Natural killer cell (primary cell): ENCODE measurements around the gene VWF. TPM values are rescaled to one million over a fixed set of nuclear protein-coding genes. Genes with fewer than 3 reads are reported as not detected.

Source experiments
- ATAC-seq, 3 donors: fragments of 150-1000 bp in 2 of 3; fragments of 200-7000 bp in 1 of 3; cut with Tn5 transposase; 1 replicate in 1 of 3; 2 replicates in 2 of 3; pipeline ENCODE4 v1.10.0; 2021; ENCODE audit warnings: mild to moderate bottlenecking in 2 of 3, moderate library complexity in 2 of 3
- DNase-seq, 2 donors: peaks; one replicate each; pipeline versions ENCODE4 v3.0.0 to v3.0.0-alpha.2; 2013 to 2021; ENCODE audit warnings: mixed read lengths in 1 of 2
- H3K27ac ChIP-seq: one replicate; pipeline ENCODE4 v1.5.1; 2013; ENCODE audit warnings: mild to moderate bottlenecking, low read length
- H3K27me3 ChIP-seq: one replicate; pipeline ENCODE4 v1.6.1; 2013; ENCODE audit warnings: low read length; ENCODE audit not compliant: control insufficient read depth, insufficient read depth
- H3K36me3 ChIP-seq: one replicate; pipeline ENCODE4 v1.6.1; 2013; ENCODE audit warnings: low read length; ENCODE audit not compliant: control insufficient read depth, insufficient read depth
- H3K4me1 ChIP-seq: one replicate; pipeline ENCODE4 v1.6.1; 2013; ENCODE audit warnings: low read length; ENCODE audit not compliant: control insufficient read depth, insufficient read depth
- H3K4me3 ChIP-seq: one replicate; pipeline ENCODE4 v1.5.1; 2013; ENCODE audit warnings: low read length
- H3K9me3 ChIP-seq: one replicate; pipeline ENCODE4 v1.6.1; 2013; ENCODE audit warnings: low read length; ENCODE audit not compliant: control insufficient read depth, insufficient read depth
- H3K27ac Mint-ChIP-seq, 2 donors: one replicate each; pipeline ENCODE4 v1.8.0; 2022; ENCODE audit warnings: mild to moderate bottlenecking in 2 of 2, mixed read lengths in 2 of 2, moderate library complexity in 1 of 2
- H3K27me3 Mint-ChIP-seq, 2 donors: one replicate each; pipeline ENCODE4 v1.8.0; 2022; ENCODE audit warnings: low read depth in 2 of 2, mixed read lengths in 2 of 2
- H3K36me3 Mint-ChIP-seq: one replicate; pipeline ENCODE4 v1.8.0; 2022; ENCODE audit warnings: mixed read lengths
- H3K4me1 Mint-ChIP-seq, 2 donors: one replicate each; pipeline ENCODE4 v1.8.0; 2022; ENCODE audit warnings: mixed read lengths in 2 of 2
- H3K4me3 Mint-ChIP-seq: one replicate; pipeline ENCODE4 v1.8.0; 2022; ENCODE audit warnings: mild to moderate bottlenecking, moderate library complexity, mixed read lengths
- H3K9me3 Mint-ChIP-seq, 2 donors: one replicate each; pipeline ENCODE4 v1.8.0; 2022; ENCODE audit warnings: mixed read lengths in 2 of 2
- CTCF ChIP-seq: fragments of 200-600 bp; IDR thresholded peaks from one replicate; pipeline ENCODE4 v1.8.0; 2022; ENCODE audit warnings: antibody characterized with exemption
- WGBS: methylation state at CpG from one replicate; pipeline ENCODE4 v1.1.7; 2013; ENCODE audit warnings: missing lambda C conversion rate; ENCODE audit not compliant: insufficient coverage; 5-methylcytosine and 5-hydroxymethylcytosine counted together
- intact Hi-C: fragments of 100-400 bp; cut with micrococcal nuclease; formaldehyde crosslinking; loops from one replicate; pipeline ENCODE4 v1.14.2; 2022
- total RNA-seq, 4 donors: library from RNA; stranded (reverse); fragments of 120-200 nt in 1 of 4; gene quantifications; one replicate each; pipeline versions ENCODE4 v1.2.3 to v1.2.4, GENCODE V29; 2013 to 2022

The VWF gene
- total RNA-seq, 3 donors from 2014 or later (not counting 1 experiment from before 2014, with no cell fraction given): 0.14 to 0.95 (median 0.71) TPM

GRCh38 chr12:6084969-6085450 is 39.5 kb downstream of the VWF start:
- DNase-seq: no peak
- H3K27ac Mint-ChIP-seq: no peak overlapping the region
- Histone ChIP-seq H3K9me3 (no peaks in the 10 kb centered on the region), H3K4me1 (no peaks in the 10 kb centered on the region), H3K36me3 (no peaks in the 10 kb centered on the region), H3K4me3 (no peak overlapping the region), H3K27me3 (no peaks in the 10 kb centered on the region), H3K27ac (no peak overlapping the region)
- WGBS: 84% methylated on average over 6 of the region's 6 CpGs
- H3K27me3 Mint-ChIP-seq: peaks cover 7 to 9% of the 10 kb centered on the region in 2 donors
- no peaks in the 10 kb centered on the region for H3K9me3 Mint-ChIP-seq
- intact Hi-C loops: no loop called here
- H3K4me3 Mint-ChIP-seq: no peak overlapping the region
- no peaks in the 10 kb centered on the region for H3K4me1 Mint-ChIP-seq
- no peak for ATAC-seq
- H3K36me3 Mint-ChIP-seq: no peaks in the 10 kb centered on the region
- TF ChIP-seq CTCF: no peak

GRCh38 chr12:6084261-6084968 is 40.1 kb downstream of the VWF start:
- Histone ChIP-seq H3K4me3 (no peak overlapping the region), H3K27me3 (no peaks in the 10 kb centered on the region), H3K4me1 (no peaks in the 10 kb centered on the region), H3K27ac (no peak overlapping the region), H3K36me3 (no peaks in the 10 kb centered on the region), H3K9me3 (no peaks in the 10 kb centered on the region)
- TF ChIP-seq CTCF: no peak
- no peaks in the 10 kb centered on the region for H3K4me1 Mint-ChIP-seq
- H3K27ac Mint-ChIP-seq: no peak overlapping the region
- no peaks in the 10 kb centered on the region for H3K36me3 Mint-ChIP-seq
- 72% methylated on average over 7 of the region's 7 CpGs for WGBS
- peaks cover 7 to 9% of the 10 kb centered on the region in 2 donors for H3K27me3 Mint-ChIP-seq
- no peak for ATAC-seq
- intact Hi-C loops: no loop called here
- DNase-seq: no peak
- H3K4me3 Mint-ChIP-seq: no peak overlapping the region
- H3K9me3 Mint-ChIP-seq: no peaks in the 10 kb centered on the region

- intact Hi-C loops: no loop called here
- Mint-ChIP-seq H3K9me3 (no peaks in the 10 kb centered on the region), H3K27ac (no peak overlapping the region), H3K36me3 (no peaks in the 10 kb centered on the region), H3K27me3 (peaks cover 7 to 9% of the 10 kb centered on the region in 2 donors), H3K4me1 (no peaks in the 10 kb centered on the region), H3K4me3 (no peak overlapping the region)
- H3K36me3 ChIP-seq: no peaks in the 10 kb centered on the region
- ATAC-seq: no peak
- no peak for TF ChIP-seq CTCF
- DNase-seq: no peak
- no peaks in the 10 kb centered on the region for H3K4me1 ChIP-seq
- H3K4me3 ChIP-seq: no peak overlapping the region
- H3K9me3 ChIP-seq: no peaks in the 10 kb centered on the region
- no peaks in the 10 kb centered on the region for H3K27me3 ChIP-seq
- WGBS: 66% methylated on average over 4 of the region's 4 CpGs
- no peak overlapping the region for H3K27ac ChIP-seq
Measured at GRCh38 chr12:6083601-6084000, 40.9 kb downstream of the VWF start.

- H3K9me3 Mint-ChIP-seq: no peaks in the 10 kb centered on the region
Measured at GRCh38 chr12:6082613-6083012, 41.9 kb downstream of the VWF start.

More at GRCh38 chr12:6082613-6083012, 41.9 kb downstream of the VWF start:
- Histone ChIP-seq H3K9me3 (no peaks in the 10 kb centered on the region), H3K4me3 (no peak overlapping the region), H3K27me3 (no peaks in the 10 kb centered on the region), H3K27ac (no peak overlapping the region), H3K36me3 (no peaks in the 10 kb centered on the region), H3K4me1 (no peaks in the 10 kb centered on the region)
- intact Hi-C loops: no loop called here
- 89% methylated on average over 3 of the region's 3 CpGs for WGBS
- TF ChIP-seq CTCF: no peak
- ATAC-seq: no peak
- H3K36me3 Mint-ChIP-seq: no peaks in the 10 kb centered on the region
- H3K4me3 Mint-ChIP-seq: no peak overlapping the region
- no peak for DNase-seq
- H3K27me3 Mint-ChIP-seq: peaks cover 15 to 16% of the 10 kb centered on the region in 2 donors
- no peaks in the 10 kb centered on the region for H3K4me1 Mint-ChIP-seq
- no peak overlapping the region for H3K27ac Mint-ChIP-seq
